H1 (cell line): Measurements from ENCODE around the gene UCKL1. TPM values are rescaled to one million over a fixed set of nuclear protein-coding genes. Genes with fewer than 3 reads are reported as not detected.

ENCODE experiments used
- CHD7 ChIP-seq: fragments of 300-600 bp; sonication (generic); IDR thresholded peaks from 2 replicates; pipeline ENCODE4 v1.7.1; 2012; ENCODE audit warnings: low read length, moderate library complexity, mild to moderate bottlenecking, inconsistent platforms; ENCODE audit not compliant: insufficient replicate concordance
- CTCF ChIP-seq, 3 experiments: IDR thresholded peaks; 1 replicate in 2 of 3; 2 replicates in 1 of 3; pipeline versions ENCODE4 v1.5.1 to v1.6.1; 2011; ENCODE audit warnings: low read length in 3 of 3, mild to moderate bottlenecking in 3 of 3, inconsistent platforms in 2 of 3, low read depth in 1 of 3, moderate library complexity in 1 of 3; ENCODE audit not compliant: insufficient read depth in 1 of 3; ENCODE audit errors: control extremely low read depth in 1 of 3
- E2F6 ChIP-seq: IDR thresholded peaks from 2 replicates; pipeline ENCODE4 v1.6.1; 2012; ENCODE audit warnings: inconsistent platforms
- PHF8 ChIP-seq: fragments of 200-600 bp; sonication (generic); conservative IDR thresholded peaks from 2 replicates; pipeline ENCODE4 v1.7.1; 2012; ENCODE audit warnings: low read depth, mild to moderate bottlenecking, inconsistent platforms, low read length, moderate library complexity
- RNF2 ChIP-seq: fragments of 200-900, 300-1000 bp; sonication (generic); IDR thresholded peaks from 2 replicates; pipeline ENCODE4 v1.7.1; 2016; ENCODE audit warnings: borderline replicate concordance, low read depth, mild to moderate bottlenecking, antibody characterized with exemption, low read length; ENCODE audit not compliant: poor library complexity, severe bottlenecking; ENCODE audit errors: missing control alignments
- SUZ12 ChIP-seq: fragments of 200-600 bp; sonication (generic); IDR thresholded peaks from 2 replicates; pipeline ENCODE4 v1.6.1; 2012; ENCODE audit warnings: mild to moderate bottlenecking, inconsistent platforms, low read length, moderate library complexity, mixed read lengths
- polyA plus RNA-seq, 7 experiments: library from polyadenylated mRNA; depleted of rRNA in 3 of 7; stranded (reverse) in 5 of 7; unstranded in 2 of 7; fragments of >200 nt in 5 of 7; fragments of 200-250 nt in 2 of 7; gene quantifications; 1 replicate in 5 of 7; 2 replicates in 1 of 7; 4 replicates in 1 of 7; pipeline versions ENCODE4 v1.2.1 to v1.2.3, GENCODE V29; 2011 to 2013; ENCODE audit warnings: missing spikeins in 2 of 7, mixed read lengths in 2 of 7
- total RNA-seq: library from RNA; stranded (reverse); fragmentation: NEBNext Ultra II Directional; extraction: Animal tissue kit (Norgen Biotek cat#: 25700); gene quantifications from 2 replicates; pipeline ENCODE4 v1.2.1, GENCODE V29; 2021

UCKL1 gene
- total and polyA plus RNA-seq, 2 of the 8 experiments (the other 6 are each of a cell fraction or from before 2014, with no cell fraction given): 36.5 to 91.2 TPM

- TF ChIP-seq CHD7 (no peak), E2F6 (no peak), SUZ12 (no peak), RNF2 (no peak), PHF8 (no peak), CTCF (IDR thresholded peaks at IDR 0.05; ENCODE audit: control extremely low read depth in 1 of 3, insufficient read depth in 1 of 3, low read depth in 1 of 3, low read length in 3 of 3) (no peak)
Observed at GRCh38 chr20:63966944-63967322, 10.7 kb upstream of the UCKL1 start (continued).
